GM12878 (cell line): ENCODE data around the gene ETS1. TPM values are rescaled to one million over a fixed set of nuclear protein-coding genes. Genes with fewer than 3 reads are reported as not detected.

Experiments used
- ATAC-seq: fragments of 200-7000 bp; cut with Tn5 transposase; 3 replicates; pipeline ENCODE4 v1.9.1; 2020; ENCODE audit warnings: mild to moderate bottlenecking, moderate library complexity
- BruUV-seq: library from RNA; stranded (reverse); fragments of 400-500 nt; replicated peaks from 2 replicates; lab custom pipeline; 2021; lab: Mats Ljungman, UMichigan
- CTCF ChIA-PET: fragments of 300-600 bp; sonication (Branson Sonifier 250); formaldehyde crosslinking; extraction: SDS; loops from one replicate; lab custom pipeline; 2021; ENCODE audit warnings: inconsistent platforms; lab: Yijun Ruan, JAX
- POLR2A ChIA-PET: fragments of 350-600 bp; formaldehyde crosslinking; extraction: SDS; loops from one replicate; lab custom pipeline; 2021; ENCODE audit warnings: inconsistent platforms; lab: Charles Lee
- RAD21 ChIA-PET: fragments of 300-600 bp; sonication (Branson Sonifier 250); formaldehyde crosslinking; loops from one replicate; lab custom pipeline; 2023; ENCODE audit warnings: antibody characterized with exemption; ENCODE audit not compliant: unreplicated experiment; lab: Charles Lee
- SMC1A ChIA-PET: fragments of 300-600 bp; sonication (Branson Sonifier 250); formaldehyde crosslinking; loops from one replicate; lab custom pipeline; 2023; ENCODE audit not compliant: unreplicated experiment, uncharacterized antibody; lab: Charles Lee
- DNase-seq: peaks from one replicate; pipeline ENCODE4 v3.0.0-alpha.2; 2011; ENCODE audit warnings: low read depth, low spot score
- FAIRE-seq: peaks from 3 replicates; lab custom pipeline; 2011; peaks lifted over from hg19 to GRCh38; lab: Jason Lieb, UNC
- H2AFZ ChIP-seq: 2 replicates; pipeline ENCODE4 v1.6.0; 2011; ENCODE audit warnings: low read depth, low read length, control low read depth; ENCODE audit not compliant: control insufficient read depth
- H3K27ac ChIP-seq: 2 replicates; pipeline ENCODE4 v1.5.1; 2011; ENCODE audit warnings: control low read depth; ENCODE audit not compliant: control insufficient read depth, insufficient read depth
- H3K27me3 ChIP-seq, 2 experiments: replicated peaks in 1 of 2; 2 replicates each; pipeline versions ENCODE4 v1.6.0 to v1.6.1; 2011; ENCODE audit warnings: low read length in 1 of 2; ENCODE audit not compliant: control insufficient read depth in 2 of 2, insufficient read depth in 2 of 2
- H3K36me3 ChIP-seq, 2 experiments: 2 replicates each; pipeline ENCODE4 v1.5.1; 2011; ENCODE audit warnings: low read length in 1 of 2; ENCODE audit not compliant: control insufficient read depth in 2 of 2, insufficient read depth in 2 of 2
- H3K4me1 ChIP-seq: 2 replicates; pipeline ENCODE4 v1.6.1; 2011; ENCODE audit warnings: mild to moderate bottlenecking, low read length, moderate library complexity, mixed read lengths; ENCODE audit not compliant: control insufficient read depth, insufficient read depth
- H3K4me2 ChIP-seq: 2 replicates; pipeline ENCODE4 v1.6.0; 2011; ENCODE audit warnings: control low read depth; ENCODE audit not compliant: control insufficient read depth, insufficient read depth
- H3K4me3 ChIP-seq: fragments of 200-600 bp; sonication (generic); 2 replicates; pipeline ENCODE4 v1.5.1; 2016
- H3K79me2 ChIP-seq: 2 replicates; pipeline ENCODE4 v1.6.0; 2011; ENCODE audit warnings: low read length; ENCODE audit not compliant: control insufficient read depth, insufficient read depth
- H3K9ac ChIP-seq: 2 replicates; pipeline ENCODE4 v1.8.0; 2011; ENCODE audit warnings: low read length, control low read depth, mixed read lengths; ENCODE audit not compliant: control insufficient read depth, insufficient read depth
- H3K9me3 ChIP-seq: replicated peaks from 3 replicates; pipeline ENCODE4 v1.5.1; 2011; ENCODE audit warnings: mild to moderate bottlenecking, low read length; ENCODE audit not compliant: control insufficient read depth, insufficient read depth
- H4K20me1 ChIP-seq: 2 replicates; pipeline ENCODE4 v1.6.0; 2011; ENCODE audit not compliant: control insufficient read depth, insufficient read depth
- HDGF ChIP-seq: fragments of 450-650 bp; IDR thresholded peaks from 2 replicates; pipeline ENCODE4 v1.6.1; 2016; ENCODE audit warnings: antibody characterized with exemption
- KLF5 ChIP-seq: fragments of 450-650 bp; IDR thresholded peaks from 2 replicates; pipeline ENCODE4 v1.6.1; 2014; ENCODE audit warnings: mild to moderate bottlenecking; ENCODE audit not compliant: partially characterized antibody
- MTA2 ChIP-seq: fragments of 450-650 bp; IDR thresholded peaks from 2 replicates; pipeline ENCODE4 v1.6.1; 2016; ENCODE audit warnings: low read depth, mild to moderate bottlenecking, moderate library complexity
- MYB ChIP-seq: fragments of 150-350 bp; IDR thresholded peaks from 2 replicates; pipeline ENCODE4 v1.6.1; 2014; ENCODE audit warnings: mild to moderate bottlenecking, low read depth, low read length, borderline replicate concordance
- NR2C2 ChIP-seq: IDR thresholded peaks from 2 replicates; pipeline ENCODE4 v1.6.1; 2011; ENCODE audit warnings: borderline replicate concordance, low read depth; ENCODE audit not compliant: control insufficient read depth, insufficient read length
- NRF1 ChIP-seq: conservative IDR thresholded peaks from 2 replicates; pipeline ENCODE4 v1.6.1; 2011; ENCODE audit warnings: mild to moderate bottlenecking, low read depth, low read length, improper control_type of control experiment
- TAF1 ChIP-seq: IDR thresholded peaks from 2 replicates; pipeline ENCODE4 v1.6.1; 2011; ENCODE audit warnings: mild to moderate bottlenecking, low read depth, low read length, borderline replicate concordance
- TCF7 ChIP-seq: IDR thresholded peaks from 2 replicates; pipeline ENCODE4 v1.6.1; 2014; ENCODE audit warnings: antibody characterized with exemption, borderline replicate concordance
- WGBS: methylation state at CpG from one replicate; pipeline ENCODE4 v1.1.6; 2016; ENCODE audit warnings: low lambda C conversion rate; ENCODE audit not compliant: insufficient replicate concordance, insufficient coverage; ENCODE audit errors: missing lambda C conversion rate; 5-methylcytosine and 5-hydroxymethylcytosine counted together
- in situ Hi-C: fragments of 300-500 bp; cut with MboI; formaldehyde crosslinking; loops from 9 replicates; pipeline ENCODE4 v1.14.3; 2018; ENCODE audit warnings: mixed read lengths
- intact Hi-C: fragments of 100-400 bp; cut with micrococcal nuclease; formaldehyde crosslinking; loops from one replicate; pipeline ENCODE4 v1.14.2; 2022; ENCODE audit not compliant: unreplicated experiment
- polyA plus RNA-seq, 11 experiments: library from polyadenylated mRNA; depleted of rRNA in 4 of 11; unstranded in 6 of 11; stranded (reverse) in 5 of 11; fragments of >200 nt; fragmentation: Nextera tagmentation in 4 of 11; fragmentation: Illumina TruSeq in 1 of 11; extraction: Ambion mirVana in 4 of 11; extraction: Trizol in 1 of 11; gene quantifications; 1 replicate in 1 of 11; 2 replicates in 10 of 11; pipeline versions ENCODE4 v1.2.1 to v1.2.3, GENCODE V29; 2011 to 2016; ENCODE audit warnings: inconsistent platforms in 2 of 11, missing spikeins in 2 of 11, low read depth in 1 of 11
- total RNA-seq, 4 experiments: library from RNA; depleted of rRNA in 3 of 4; stranded (reverse); fragments of >200 nt in 3 of 4; fragmentation: Illumina TruSeq in 1 of 4; extraction: Trizol in 1 of 4; gene quantifications; 2 replicates each; pipeline versions ENCODE4 v1.2.1 to v1.2.3, GENCODE V29; 2013 to 2021
- TF ChIP-seq, protein P1 (sequence below): fragments of 450-650 bp; formaldehyde crosslinking; IDR thresholded peaks from 2 replicates; pipeline ENCODE4 v1.4.0; 2022; ENCODE audit warnings: mild to moderate bottlenecking, moderate library complexity
- TF ChIP-seq, protein P2 (sequence below): IDR thresholded peaks from 2 replicates; pipeline ENCODE4 v1.6.1; 2011; ENCODE audit warnings: low read depth, low read length, improper control_type of control experiment, borderline replicate concordance
- TF ChIP-seq, protein P3 (sequence below): IDR thresholded peaks from 2 replicates; pipeline ENCODE4 v1.6.1; 2012; ENCODE audit warnings: mild to moderate bottlenecking, low read depth, low read length

ETS1 gene
- total and polyA plus RNA-seq, 10 of the 15 experiments (the other 5 are each of a cell fraction or from before 2014, with no cell fraction given), result 12.5 to 112 (median 55.5) TPM

DNA sequence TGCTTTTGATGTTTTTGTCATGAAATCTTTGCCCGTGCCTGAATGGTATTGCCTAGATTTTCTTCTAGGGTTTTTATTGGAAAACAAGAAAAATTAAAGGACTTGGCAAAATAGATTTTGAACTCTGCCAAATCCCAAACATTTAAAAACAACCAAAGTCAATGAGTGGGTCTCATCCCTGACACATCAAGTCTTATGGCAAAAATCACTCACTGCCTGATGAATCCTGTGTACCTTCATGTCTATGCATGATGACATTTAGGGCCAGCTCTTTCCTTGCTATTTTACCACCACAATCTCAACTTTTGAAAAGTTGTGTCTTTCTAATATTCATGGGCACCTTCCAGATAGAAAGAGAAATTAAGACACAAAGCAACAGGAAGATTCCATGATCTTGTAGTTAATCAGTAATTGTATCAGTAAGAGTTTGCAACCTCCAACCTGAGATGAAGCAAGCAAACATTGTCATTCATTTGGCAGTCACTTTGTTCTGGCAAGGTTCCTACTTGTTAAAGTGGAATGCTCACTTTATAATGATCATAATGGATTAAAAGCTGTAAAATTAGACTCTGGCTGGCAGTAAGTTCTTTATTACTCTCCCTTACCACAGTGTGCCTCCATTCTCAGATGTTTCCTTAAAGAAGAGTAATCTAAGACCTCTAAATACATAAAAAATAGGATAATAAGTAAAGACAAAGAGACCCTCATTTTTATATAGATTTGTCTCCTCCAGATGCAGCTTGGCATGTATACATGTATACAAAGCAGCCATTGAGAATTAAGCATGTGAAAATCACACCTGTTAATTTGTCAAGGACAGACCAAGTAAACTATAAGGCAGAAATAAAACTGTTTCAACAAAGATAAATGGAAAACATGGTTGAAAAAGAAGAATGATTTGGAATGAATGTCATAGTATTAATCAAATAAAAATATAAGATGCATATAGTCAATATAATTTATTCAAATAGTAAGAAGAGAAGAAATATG, 51.6 kb downstream of the ETS1 start:
- DNase-seq, result no peak
- no peaks in the 10 kb centered on the region for H3K36me3 ChIP-seq
- H3K4me3 ChIP-seq, result no peak overlapping the region
- no peaks in the 10 kb centered on the region for H4K20me1 ChIP-seq
- intact Hi-C loops, result no loop called here
- H3K4me1 ChIP-seq, result no peaks in the 10 kb centered on the region
- H3K27me3 ChIP-seq, result no peaks in the 10 kb centered on the region
- in situ Hi-C loops, result no loop called here
- no TSS peak for BruUV-seq
- no peak overlapping the region for H3K4me2 ChIP-seq
- no peaks in the 10 kb centered on the region for H3K9me3 ChIP-seq
- ChIA-PET SMC1A (interaction anchor here (1.0 to 4.2 kb wide), 7 partner anchors 8 to 246 kb away, joined by 3 to 20 read pairs (median 3); no protein-coding TSS in a partner anchor), POLR2A (no interaction called here), CTCF (interaction anchor here (1.6 kb wide), 1 partner anchor 9 kb away, joined by 4 read pairs; no protein-coding TSS in a partner anchor), RAD21 (no interaction called here)
- FAIRE-seq, result no peak
- H2AFZ ChIP-seq, result no peak overlapping the region
- H3K9ac ChIP-seq, result no peak overlapping the region
- WGBS, result 90% methylated on average over 1 of the region's 1 CpG
- H3K79me2 ChIP-seq, result no peaks in the 10 kb centered on the region
- H3K27ac ChIP-seq, result no peak overlapping the region
- no peak for ATAC-seq
- TF ChIP-seq HDGF, result no peak
- TF ChIP-seq TCF7, result no peak
- TF ChIP-seq MTA2, result no peak
- TF ChIP-seq TAF1, result no peak
- TF ChIP-seq, protein P1, sequence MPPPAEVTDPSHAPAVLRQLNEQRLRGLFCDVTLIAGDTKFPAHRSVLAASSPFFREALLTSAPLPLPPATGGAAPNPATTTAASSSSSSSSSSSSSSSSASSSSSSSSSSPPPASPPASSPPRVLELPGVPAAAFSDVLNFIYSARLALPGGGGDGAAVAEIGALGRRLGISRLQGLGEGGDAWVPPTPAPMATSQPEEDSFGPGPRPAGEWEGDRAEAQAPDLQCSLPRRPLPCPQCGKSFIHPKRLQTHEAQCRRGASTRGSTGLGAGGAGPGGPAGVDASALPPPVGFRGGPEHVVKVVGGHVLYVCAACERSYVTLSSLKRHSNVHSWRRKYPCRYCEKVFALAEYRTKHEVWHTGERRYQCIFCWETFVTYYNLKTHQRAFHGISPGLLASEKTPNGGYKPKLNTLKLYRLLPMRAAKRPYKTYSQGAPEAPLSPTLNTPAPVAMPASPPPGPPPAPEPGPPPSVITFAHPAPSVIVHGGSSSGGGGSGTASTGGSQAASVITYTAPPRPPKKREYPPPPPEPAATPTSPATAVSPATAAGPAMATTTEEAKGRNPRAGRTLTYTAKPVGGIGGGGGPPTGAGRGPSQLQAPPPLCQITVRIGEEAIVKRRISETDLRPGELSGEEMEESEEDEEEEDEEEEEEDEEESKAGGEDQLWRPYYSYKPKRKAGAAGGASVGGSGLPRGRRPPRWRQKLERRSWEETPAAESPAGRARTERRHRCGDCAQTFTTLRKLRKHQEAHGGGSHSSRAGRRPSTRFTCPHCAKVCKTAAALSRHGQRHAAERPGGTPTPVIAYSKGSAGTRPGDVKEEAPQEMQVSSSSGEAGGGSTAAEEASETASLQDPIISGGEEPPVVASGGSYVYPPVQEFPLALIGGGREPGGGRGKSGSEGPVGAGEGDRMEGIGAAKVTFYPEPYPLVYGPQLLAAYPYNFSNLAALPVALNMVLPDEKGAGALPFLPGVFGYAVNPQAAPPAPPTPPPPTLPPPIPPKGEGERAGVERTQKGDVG (CRISPR knock-in tag), result no peak
- TF ChIP-seq MYB, result no peak
- TF ChIP-seq, protein P2, sequence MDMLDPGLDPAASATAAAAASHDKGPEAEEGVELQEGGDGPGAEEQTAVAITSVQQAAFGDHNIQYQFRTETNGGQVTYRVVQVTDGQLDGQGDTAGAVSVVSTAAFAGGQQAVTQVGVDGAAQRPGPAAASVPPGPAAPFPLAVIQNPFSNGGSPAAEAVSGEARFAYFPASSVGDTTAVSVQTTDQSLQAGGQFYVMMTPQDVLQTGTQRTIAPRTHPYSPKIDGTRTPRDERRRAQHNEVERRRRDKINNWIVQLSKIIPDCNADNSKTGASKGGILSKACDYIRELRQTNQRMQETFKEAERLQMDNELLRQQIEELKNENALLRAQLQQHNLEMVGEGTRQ, result no peak
- TF ChIP-seq, protein P3, sequence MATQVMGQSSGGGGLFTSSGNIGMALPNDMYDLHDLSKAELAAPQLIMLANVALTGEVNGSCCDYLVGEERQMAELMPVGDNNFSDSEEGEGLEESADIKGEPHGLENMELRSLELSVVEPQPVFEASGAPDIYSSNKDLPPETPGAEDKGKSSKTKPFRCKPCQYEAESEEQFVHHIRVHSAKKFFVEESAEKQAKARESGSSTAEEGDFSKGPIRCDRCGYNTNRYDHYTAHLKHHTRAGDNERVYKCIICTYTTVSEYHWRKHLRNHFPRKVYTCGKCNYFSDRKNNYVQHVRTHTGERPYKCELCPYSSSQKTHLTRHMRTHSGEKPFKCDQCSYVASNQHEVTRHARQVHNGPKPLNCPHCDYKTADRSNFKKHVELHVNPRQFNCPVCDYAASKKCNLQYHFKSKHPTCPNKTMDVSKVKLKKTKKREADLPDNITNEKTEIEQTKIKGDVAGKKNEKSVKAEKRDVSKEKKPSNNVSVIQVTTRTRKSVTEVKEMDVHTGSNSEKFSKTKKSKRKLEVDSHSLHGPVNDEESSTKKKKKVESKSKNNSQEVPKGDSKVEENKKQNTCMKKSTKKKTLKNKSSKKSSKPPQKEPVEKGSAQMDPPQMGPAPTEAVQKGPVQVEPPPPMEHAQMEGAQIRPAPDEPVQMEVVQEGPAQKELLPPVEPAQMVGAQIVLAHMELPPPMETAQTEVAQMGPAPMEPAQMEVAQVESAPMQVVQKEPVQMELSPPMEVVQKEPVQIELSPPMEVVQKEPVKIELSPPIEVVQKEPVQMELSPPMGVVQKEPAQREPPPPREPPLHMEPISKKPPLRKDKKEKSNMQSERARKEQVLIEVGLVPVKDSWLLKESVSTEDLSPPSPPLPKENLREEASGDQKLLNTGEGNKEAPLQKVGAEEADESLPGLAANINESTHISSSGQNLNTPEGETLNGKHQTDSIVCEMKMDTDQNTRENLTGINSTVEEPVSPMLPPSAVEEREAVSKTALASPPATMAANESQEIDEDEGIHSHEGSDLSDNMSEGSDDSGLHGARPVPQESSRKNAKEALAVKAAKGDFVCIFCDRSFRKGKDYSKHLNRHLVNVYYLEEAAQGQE, result no peak
- no peak for TF ChIP-seq KLF5
- TF ChIP-seq NRF1, result no peak
- TF ChIP-seq NR2C2, result no peak
